Globus pallidus (tissue), 1 donor: ENCODE data around the gene KDM5A.
"Not testable (repeated sequence)": the region's sequence is repeated elsewhere in the genome, so short reads cannot be mapped to it uniquely, and the experiment has no call there.

Source experiments
- DNase-seq: peaks from one replicate; pipeline ENCODE4 v3.0.0-alpha.2; 2015; ENCODE audit warnings: low spot score

KDM5A gene

DNA sequence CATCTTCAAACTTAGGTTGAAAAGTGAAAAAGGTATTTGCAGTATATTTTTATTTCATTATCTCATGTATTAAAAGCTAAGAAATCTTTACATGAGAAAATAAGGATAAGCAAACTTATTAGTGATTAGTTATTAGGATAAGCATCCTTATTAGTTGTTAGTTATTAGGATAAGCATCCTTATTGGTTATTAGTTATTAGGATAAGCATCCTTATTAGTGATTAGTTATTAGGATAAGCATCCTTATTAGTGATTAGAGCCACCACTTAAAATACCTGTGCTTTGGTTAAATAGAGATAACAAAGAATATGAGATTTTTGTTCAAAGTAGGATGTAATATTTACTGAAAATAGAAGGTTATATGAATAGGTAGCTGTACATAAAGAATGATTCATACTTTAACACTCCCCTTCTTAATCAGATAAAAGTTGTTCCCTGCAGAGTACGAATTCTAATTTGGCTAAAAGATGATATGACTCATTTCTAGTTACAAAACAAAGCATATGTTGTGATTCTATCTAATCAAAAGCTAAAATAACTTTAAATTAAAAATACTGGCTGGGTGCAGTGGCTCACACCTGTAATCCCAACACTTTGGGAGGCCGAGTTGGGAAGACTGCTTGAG lies 56.4 kb downstream of the KDM5A start:
- no peak for DNase-seq

- DNase-seq: no peak
These were observed 57.8 kb downstream of the KDM5A start for GRCh38 chr12:331287-331686.

GRCh38 chr12:325906-326305 lies 63.2 kb downstream of the KDM5A start:
- DNase-seq: no peak

DNA sequence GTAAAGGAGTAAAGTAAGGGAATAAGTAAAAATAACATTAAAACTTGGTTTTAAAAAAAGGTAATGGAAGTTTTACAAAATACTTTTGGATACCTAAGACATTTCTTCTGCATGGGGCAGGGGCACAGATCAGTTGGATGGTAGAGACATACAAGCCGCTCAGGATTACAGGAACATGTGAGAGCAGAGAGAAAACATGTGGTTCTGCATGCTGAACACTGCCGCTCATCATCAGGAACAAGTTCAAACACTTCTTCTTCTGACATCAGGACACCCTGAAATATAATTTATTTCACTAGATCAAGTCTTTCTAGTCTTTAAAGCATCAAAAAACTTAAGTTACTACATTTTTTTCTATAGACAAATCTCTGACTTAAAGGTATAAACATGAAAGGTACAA lies 65.6 kb downstream of the KDM5A start:
- DNase-seq: no peak

DNA sequence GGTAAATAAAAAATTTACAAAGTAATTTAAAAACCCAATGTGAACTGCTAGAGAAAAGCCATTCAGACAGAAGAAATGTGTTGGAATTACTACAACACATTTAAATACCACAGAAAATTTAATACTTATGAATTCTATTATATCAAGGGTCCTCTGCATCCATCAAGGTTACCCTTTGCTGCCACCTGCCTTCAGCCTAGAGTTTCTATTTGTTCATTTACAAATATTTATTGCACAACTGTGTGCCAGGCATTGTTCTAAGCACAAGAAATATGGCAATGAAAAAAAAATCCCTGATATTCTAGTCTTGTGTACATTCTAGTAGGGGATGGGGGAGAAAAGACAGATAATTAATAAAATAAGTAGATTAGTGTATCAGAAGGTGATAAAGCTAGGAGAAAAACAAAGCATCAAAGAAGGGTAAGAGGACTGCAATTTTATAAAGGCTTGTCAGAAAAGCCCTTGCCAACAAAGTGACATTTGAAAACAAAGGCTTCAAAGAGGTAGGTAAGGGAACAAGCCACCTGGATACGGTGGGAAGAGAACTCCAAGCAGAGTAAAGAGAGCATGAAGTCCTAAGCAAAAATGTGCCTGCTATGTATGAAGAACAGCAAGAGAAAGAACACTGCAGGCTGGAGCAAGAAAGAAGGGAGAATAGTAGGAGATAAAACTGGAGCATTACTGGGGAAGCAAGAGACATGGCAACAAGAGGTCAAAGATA lies 67.4 kb downstream of the KDM5A start:
- peak; percentile 5 for DNase-seq

- no peak for DNase-seq
These were observed 70.2 kb downstream of the KDM5A start for GRCh38 chr12:318759-319515.

- no peak for DNase-seq
These were observed 80.6 kb downstream of the KDM5A start for GRCh38 chr12:308511-308910.

DNA sequence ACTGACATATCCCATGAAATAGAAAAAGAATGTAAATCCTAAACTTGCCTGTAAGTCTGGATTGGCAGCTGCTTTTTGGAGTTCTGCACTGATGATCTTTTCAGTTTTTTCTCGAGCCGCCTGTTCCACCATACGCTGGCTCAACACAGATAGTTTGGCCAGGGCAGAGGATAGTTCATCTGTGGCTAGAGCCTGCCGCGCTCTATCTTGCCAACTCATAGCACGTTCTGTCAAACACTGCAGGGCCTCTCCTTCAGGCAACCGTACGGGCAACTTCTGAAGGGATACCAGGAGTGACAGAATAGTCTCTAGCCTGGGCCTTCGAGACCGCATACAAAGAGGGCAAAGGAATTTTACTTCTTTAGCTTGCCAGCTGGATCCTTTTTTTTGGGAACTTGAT lies 81.7 kb downstream of the KDM5A start:
- DNase-seq: no peak

DNA sequence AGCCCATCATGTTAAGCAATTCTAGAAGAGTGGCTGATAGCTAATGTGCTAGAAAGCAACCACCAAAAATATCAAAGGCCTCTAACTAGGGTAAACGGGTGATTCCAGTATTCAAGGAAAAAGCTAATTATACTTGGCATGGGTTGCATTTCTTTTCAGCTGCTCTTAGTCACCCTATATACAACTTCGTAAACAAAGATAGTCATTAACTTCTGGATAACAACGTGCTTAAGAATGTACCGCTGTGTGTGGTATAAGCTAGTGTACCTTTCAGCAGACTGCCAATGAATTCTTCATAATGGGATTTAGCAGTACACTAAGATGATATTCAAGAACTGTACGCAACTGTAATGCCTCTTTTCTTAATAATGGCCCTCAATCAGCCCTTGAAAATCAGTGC lies 84.3 kb downstream of the KDM5A start:
- no peak for DNase-seq

- DNase-seq: not testable (repeated sequence)
These were observed 86.4 kb downstream of the KDM5A start for GRCh38 chr12:302766-303165.

DNA sequence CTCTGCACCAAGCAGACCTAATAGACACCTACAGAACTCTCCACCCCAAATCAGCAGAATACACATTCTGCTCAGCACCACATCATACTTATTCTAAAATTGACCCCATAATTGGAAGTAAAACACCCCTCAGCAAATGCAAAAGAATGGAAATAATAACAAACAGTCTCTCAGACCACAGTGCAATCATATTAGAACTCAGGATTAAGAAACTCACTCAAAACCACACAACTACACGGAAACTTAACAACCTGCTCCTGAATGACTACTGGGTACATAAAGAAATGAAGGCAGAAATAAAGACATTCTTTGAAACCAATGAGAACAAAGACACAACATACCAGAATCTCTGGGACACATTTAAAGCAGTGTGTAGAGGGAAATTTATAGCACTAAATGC lies 89.0 kb downstream of the KDM5A start:
- DNase-seq: not testable (repeated sequence)

GRCh38 chr12:299511-299910 lies 89.6 kb downstream of the KDM5A start:
- not testable (repeated sequence) for DNase-seq

- not testable (repeated sequence) for DNase-seq
These were observed 91.1 kb downstream of the KDM5A start for GRCh38 chr12:298059-298458.

DNA sequence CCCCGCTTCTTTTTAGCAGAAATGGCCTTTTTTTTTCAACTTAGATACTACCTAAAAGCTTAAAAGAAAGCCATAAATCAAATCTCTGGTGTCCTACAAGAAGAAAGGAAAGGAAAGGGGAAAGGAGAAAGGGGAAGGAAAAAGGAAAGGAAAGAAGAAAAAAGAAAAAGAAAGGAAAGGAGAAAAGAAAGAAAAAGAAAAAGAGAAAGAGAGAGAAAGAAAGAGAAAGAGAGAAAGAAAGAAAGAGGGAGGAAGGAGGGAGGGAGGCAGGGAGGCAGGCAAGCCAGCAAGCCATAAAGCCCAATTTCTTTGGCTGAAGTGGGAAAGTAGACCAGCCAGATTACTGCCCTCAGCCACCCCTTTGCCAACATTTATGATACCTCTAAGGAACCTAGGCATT lies 94.0 kb downstream of the KDM5A start:
- no peak for DNase-seq

DNA sequence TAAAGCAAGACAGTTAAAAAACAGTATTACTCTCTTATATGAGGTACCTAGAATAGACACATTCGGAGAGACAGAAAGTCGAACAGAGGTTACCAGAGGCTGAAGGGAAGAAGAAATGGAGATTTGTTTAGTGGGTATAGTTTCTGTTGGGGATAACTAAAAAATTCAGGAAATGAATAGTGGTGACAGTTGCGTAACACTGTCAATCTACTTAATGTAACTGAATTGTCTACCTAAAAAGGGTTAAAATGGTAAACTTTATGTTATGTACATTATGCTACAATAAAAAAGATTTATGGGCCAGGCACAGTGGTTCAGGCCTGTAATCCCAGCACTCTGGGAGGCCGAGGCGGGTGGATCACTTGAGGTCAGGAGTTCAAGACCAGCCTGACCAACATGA lies 95.9 kb downstream of the KDM5A start:
- DNase-seq: no peak

DNA sequence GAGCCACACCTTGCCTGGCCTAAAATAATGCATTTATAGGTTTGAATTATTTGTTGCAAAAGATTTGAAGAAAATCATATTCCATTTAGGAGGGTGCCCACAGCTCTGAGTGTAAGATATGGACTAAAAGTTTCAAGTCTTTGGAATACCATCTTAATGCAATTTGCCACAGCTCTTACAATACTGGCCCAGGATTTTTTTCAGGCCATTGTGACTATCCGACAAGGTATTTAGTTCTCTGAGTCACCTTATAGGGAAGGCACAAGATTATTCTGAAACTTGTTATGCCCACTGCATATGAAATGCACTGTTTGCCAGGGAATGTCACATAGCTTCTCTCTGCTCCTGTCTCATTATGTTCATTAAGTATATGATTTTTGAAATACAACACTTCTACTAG lies 96.9 kb downstream of the KDM5A start:
- no peak for DNase-seq

- no peak for DNase-seq
These were observed 97.9 kb downstream of the KDM5A start for GRCh38 chr12:291153-291723.

DNA sequence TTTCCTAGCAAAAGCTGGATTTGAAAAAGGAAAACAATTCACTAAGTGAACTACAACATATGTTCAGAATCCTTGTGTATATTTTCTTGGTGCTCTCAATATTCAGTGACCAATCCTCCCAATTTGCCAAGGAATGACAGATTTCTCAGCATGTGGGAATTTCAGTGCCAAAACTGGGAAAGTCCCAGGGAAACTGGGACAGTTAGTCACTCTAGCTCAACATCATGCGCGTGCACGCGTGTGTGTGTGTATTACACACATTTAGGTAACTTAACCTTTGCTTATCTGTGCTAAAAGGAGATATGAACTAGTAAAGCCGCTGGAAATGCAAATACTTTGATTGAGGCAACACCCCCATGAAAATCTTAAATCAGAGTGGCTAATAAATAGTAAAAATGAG lies 100.4 kb downstream of the KDM5A start:
- DNase-seq: no peak

- DNase-seq: no peak
These were observed 102.4 kb downstream of the KDM5A start for GRCh38 chr12:286531-287300.

- DNase-seq: no peak
These were observed 111.1 kb downstream of the KDM5A start for GRCh38 chr12:278046-278445.

- DNase-seq: no peak
These were observed 113.3 kb downstream of the KDM5A start for GRCh38 chr12:275812-276211.

- DNase-seq: no peak
These were observed 115.7 kb downstream of the KDM5A start for GRCh38 chr12:273382-273781.
